HepG2 (cell line): ENCODE measurements around the gene ZNF524. TPM values are rescaled to one million over a fixed set of nuclear protein-coding genes. Genes with fewer than 3 reads are reported as not detected.

Source experiments
- CBX1 ChIP-seq: IDR thresholded peaks from one replicate; pipeline ENCODE4 v1.6.1; 2016; ENCODE audit warnings: antibody characterized with exemption, low read depth
- HCFC1 ChIP-seq: fragments of 150-350 bp; IDR thresholded peaks from 2 replicates; pipeline ENCODE4 v1.6.1; 2014; ENCODE audit warnings: low read depth, low read length
- HNF4A ChIP-seq: sonication (generic); formaldehyde crosslinking; IDR thresholded peaks from 2 replicates; pipeline ENCODE4 v1.4.0; 2020; ENCODE audit warnings: missing genetic modification reagents
- HNRNPL ChIP-seq: fragments of 200-400 bp; formaldehyde crosslinking; IDR thresholded peaks from 2 replicates; pipeline ENCODE4 v1.6.1; 2017; ENCODE audit warnings: mild to moderate bottlenecking, low read depth, low read length
- ISL2 ChIP-seq: sonication (generic); formaldehyde crosslinking; IDR thresholded peaks from 2 replicates; pipeline ENCODE4 v1.5.0; 2020; ENCODE audit warnings: missing genetic modification reagents
- NFE2L1 ChIP-seq: sonication (generic); formaldehyde crosslinking; IDR thresholded peaks from 2 replicates; pipeline ENCODE4 v1.4.0; 2020; ENCODE audit warnings: missing genetic modification reagents, mild to moderate bottlenecking, borderline replicate concordance
- NFRKB ChIP-seq: fragments of 450-650 bp; IDR thresholded peaks from 2 replicates; pipeline ENCODE4 v1.6.1; 2017
- SIX4 ChIP-seq: sonication (generic); formaldehyde crosslinking; IDR thresholded peaks from 2 replicates; pipeline ENCODE4 v1.4.0; 2020; ENCODE audit warnings: missing genetic modification reagents
- SPEN ChIP-seq: sonication (generic); formaldehyde crosslinking; IDR thresholded peaks from 2 replicates; pipeline ENCODE4 v1.5.1; 2020; ENCODE audit warnings: low read depth, mild to moderate bottlenecking, missing genetic modification reagents
- ZSCAN22 ChIP-seq: sonication (generic); formaldehyde crosslinking; IDR thresholded peaks from 2 replicates; pipeline ENCODE4 v1.4.0; 2020; ENCODE audit warnings: mild to moderate bottlenecking, missing genetic modification reagents
- polyA plus RNA-seq, 8 experiments: library from polyadenylated mRNA; depleted of rRNA in 3 of 8; stranded (reverse) in 7 of 8; unstranded in 1 of 8; fragments of >200 nt; fragmentation: Illumina TruSeq in 4 of 8; extraction: Trizol in 4 of 8; gene quantifications; 2 replicates each; pipeline versions ENCODE4 v1.2.1 to v1.2.3, GENCODE V29; 2011 to 2016; ENCODE audit warnings: low read depth in 4 of 8, missing spikeins in 1 of 8, mixed read lengths in 1 of 8; ENCODE audit not compliant: insufficient read depth in 1 of 8
- total RNA-seq, 5 experiments: library from RNA; depleted of rRNA; stranded (reverse); fragments of >200 nt; fragmentation: Illumina TruSeq; extraction: Trizol; gene quantifications; 2 replicates each; pipeline ENCODE4 v1.2.3, GENCODE V29; 2016; ENCODE audit warnings: low read depth in 1 of 5
- TF ChIP-seq, protein P1 (sequence below): sonication (generic); formaldehyde crosslinking; IDR thresholded peaks from 2 replicates; pipeline ENCODE4 v1.4.0; 2020; ENCODE audit warnings: missing genetic modification reagents
- TF ChIP-seq, protein P2 (sequence below): sonication (generic); formaldehyde crosslinking; IDR thresholded peaks from 2 replicates; pipeline ENCODE4 v1.5.0; 2020; ENCODE audit warnings: mild to moderate bottlenecking, missing genetic modification reagents
- TF ChIP-seq, protein P3 (sequence below), 2 experiments: sonication (generic) in 1 of 2; formaldehyde crosslinking in 1 of 2; IDR thresholded peaks; 2 replicates each; pipeline versions ENCODE4 v1.5.1 to v1.6.1; 2011 to 2020; ENCODE audit warnings: borderline replicate concordance in 1 of 2, low read depth in 1 of 2, low read length in 1 of 2, mild to moderate bottlenecking in 1 of 2, missing genetic modification reagents in 1 of 2, moderate library complexity in 1 of 2
- TF ChIP-seq, protein P4 (sequence below): sonication (generic); formaldehyde crosslinking; IDR thresholded peaks from 2 replicates; pipeline ENCODE4 v1.4.0; 2020; ENCODE audit warnings: mild to moderate bottlenecking, missing genetic modification reagents
- TF ChIP-seq, protein P5 (sequence below): sonication (generic); formaldehyde crosslinking; IDR thresholded peaks from 2 replicates; pipeline ENCODE4 v1.4.0; 2020; ENCODE audit warnings: missing genetic modification reagents, mild to moderate bottlenecking, borderline replicate concordance
- TF ChIP-seq, protein P6 (sequence below): IDR thresholded peaks from 2 replicates; pipeline ENCODE4 v1.6.1; 2016; ENCODE audit warnings: low read depth

The ZNF524 gene
- total and polyA plus RNA-seq, 2 of the 13 experiments (the other 11 are each of a cell fraction or from before 2014, with no cell fraction given), result 3.2 to 4.6 TPM

DNA sequence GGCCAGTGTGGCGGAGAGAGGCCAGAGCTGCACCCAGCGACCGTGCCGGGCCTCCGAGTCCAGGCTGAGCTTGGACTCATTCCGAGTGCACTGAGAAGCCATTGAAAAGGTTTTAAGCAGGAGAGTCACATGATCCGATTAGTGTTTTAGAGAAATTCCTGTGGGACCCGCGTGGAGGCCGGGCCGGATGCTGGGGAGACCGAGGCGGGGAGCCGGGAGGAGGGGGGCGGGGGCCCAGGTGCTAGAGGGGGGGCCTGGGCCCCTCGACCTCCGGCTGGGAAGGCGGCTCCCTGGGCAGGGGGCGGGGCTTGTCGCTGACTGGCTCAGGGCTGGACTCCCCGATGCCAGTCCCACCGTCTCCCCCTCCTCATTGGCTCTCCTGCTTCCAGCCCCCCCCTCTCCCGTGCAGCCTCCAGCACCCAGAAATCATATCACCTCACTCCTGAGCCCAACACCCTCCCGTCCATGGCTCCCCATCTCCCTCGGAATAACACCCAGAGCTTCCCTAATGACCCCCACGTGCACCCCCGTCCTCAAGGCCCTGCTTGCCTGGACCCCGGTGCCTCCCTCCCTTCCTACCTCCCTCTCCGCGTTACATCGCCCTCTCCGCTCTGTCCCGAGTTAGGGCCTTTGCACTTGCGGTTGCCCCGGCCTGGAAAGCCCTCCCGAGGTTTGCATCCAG is 14.3 kb upstream of the ZNF524 start (continued):
- TF ChIP-seq, protein P1, sequence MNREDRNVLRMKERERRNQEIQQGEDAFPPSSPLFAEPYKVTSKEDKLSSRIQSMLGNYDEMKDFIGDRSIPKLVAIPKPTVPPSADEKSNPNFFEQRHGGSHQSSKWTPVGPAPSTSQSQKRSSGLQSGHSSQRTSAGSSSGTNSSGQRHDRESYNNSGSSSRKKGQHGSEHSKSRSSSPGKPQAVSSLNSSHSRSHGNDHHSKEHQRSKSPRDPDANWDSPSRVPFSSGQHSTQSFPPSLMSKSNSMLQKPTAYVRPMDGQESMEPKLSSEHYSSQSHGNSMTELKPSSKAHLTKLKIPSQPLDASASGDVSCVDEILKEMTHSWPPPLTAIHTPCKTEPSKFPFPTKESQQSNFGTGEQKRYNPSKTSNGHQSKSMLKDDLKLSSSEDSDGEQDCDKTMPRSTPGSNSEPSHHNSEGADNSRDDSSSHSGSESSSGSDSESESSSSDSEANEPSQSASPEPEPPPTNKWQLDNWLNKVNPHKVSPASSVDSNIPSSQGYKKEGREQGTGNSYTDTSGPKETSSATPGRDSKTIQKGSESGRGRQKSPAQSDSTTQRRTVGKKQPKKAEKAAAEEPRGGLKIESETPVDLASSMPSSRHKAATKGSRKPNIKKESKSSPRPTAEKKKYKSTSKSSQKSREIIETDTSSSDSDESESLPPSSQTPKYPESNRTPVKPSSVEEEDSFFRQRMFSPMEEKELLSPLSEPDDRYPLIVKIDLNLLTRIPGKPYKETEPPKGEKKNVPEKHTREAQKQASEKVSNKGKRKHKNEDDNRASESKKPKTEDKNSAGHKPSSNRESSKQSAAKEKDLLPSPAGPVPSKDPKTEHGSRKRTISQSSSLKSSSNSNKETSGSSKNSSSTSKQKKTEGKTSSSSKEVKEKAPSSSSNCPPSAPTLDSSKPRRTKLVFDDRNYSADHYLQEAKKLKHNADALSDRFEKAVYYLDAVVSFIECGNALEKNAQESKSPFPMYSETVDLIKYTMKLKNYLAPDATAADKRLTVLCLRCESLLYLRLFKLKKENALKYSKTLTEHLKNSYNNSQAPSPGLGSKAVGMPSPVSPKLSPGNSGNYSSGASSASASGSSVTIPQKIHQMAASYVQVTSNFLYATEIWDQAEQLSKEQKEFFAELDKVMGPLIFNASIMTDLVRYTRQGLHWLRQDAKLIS (CRISPR knock-in tag), result no peak
- no peak for TF ChIP-seq ZSCAN22
- peak; percentile 51; the same call in 1 of the 2 replicates for TF ChIP-seq SPEN (CRISPR knock-in tag)
- TF ChIP-seq, protein P2, sequence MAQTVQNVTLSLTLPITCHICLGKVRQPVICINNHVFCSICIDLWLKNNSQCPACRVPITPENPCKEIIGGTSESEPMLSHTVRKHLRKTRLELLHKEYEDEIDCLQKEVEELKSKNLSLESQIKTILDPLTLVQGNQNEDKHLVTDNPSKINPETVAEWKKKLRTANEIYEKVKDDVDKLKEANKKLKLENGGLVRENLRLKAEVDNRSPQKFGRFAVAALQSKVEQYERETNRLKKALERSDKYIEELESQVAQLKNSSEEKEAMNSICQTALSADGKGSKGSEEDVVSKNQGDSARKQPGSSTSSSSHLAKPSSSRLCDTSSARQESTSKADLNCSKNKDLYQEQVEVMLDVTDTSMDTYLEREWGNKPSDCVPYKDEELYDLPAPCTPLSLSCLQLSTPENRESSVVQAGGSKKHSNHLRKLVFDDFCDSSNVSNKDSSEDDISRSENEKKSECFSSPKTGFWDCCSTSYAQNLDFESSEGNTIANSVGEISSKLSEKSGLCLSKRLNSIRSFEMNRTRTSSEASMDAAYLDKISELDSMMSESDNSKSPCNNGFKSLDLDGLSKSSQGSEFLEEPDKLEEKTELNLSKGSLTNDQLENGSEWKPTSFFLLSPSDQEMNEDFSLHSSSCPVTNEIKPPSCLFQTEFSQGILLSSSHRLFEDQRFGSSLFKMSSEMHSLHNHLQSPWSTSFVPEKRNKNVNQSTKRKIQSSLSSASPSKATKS, result no peak
- TF ChIP-seq HNF4A (CRISPR knock-in tag), result no peak
- TF ChIP-seq, protein P3, sequence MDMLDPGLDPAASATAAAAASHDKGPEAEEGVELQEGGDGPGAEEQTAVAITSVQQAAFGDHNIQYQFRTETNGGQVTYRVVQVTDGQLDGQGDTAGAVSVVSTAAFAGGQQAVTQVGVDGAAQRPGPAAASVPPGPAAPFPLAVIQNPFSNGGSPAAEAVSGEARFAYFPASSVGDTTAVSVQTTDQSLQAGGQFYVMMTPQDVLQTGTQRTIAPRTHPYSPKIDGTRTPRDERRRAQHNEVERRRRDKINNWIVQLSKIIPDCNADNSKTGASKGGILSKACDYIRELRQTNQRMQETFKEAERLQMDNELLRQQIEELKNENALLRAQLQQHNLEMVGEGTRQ (IDR thresholded peaks at IDR 0.05; ENCODE audit: low read depth, low read length), result 0 out of 2 replicates have a peak, but pooled peaks have one; percentile 4
- TF ChIP-seq, protein P3 (CRISPR knock-in tag; IDR thresholded peaks at IDR 0.05; ENCODE audit: borderline replicate concordance), result no peak; the same call in 1 of the 2 replicates
- TF ChIP-seq HCFC1, result no peak
- TF ChIP-seq NFRKB, result no peak
- TF ChIP-seq, protein P4, sequence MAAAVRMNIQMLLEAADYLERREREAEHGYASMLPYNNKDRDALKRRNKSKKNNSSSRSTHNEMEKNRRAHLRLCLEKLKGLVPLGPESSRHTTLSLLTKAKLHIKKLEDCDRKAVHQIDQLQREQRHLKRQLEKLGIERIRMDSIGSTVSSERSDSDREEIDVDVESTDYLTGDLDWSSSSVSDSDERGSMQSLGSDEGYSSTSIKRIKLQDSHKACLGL (CRISPR knock-in tag), result no peak
- TF ChIP-seq CBX1, result no peak
- no peak for TF ChIP-seq SIX4 (CRISPR knock-in tag)
- TF ChIP-seq HNRNPL, result no peak
- no peak for TF ChIP-seq ISL2
- no peak for TF ChIP-seq NFE2L1 (CRISPR knock-in tag)
- TF ChIP-seq, protein P5, sequence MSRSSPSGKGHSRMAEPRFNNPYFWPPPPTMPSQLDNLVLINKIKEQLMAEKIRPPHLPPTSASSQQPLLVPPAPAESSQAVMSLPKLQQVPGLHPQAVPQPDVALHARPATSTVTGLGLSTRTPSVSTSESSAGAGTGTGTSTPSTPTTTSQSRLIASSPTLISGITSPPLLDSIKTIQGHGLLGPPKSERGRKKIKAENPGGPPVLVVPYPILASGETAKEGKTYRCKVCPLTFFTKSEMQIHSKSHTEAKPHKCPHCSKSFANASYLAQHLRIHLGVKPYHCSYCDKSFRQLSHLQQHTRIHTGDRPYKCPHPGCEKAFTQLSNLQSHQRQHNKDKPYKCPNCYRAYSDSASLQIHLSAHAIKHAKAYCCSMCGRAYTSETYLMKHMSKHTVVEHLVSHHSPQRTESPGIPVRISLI (CRISPR knock-in tag), result no peak
- TF ChIP-seq, protein P6, sequence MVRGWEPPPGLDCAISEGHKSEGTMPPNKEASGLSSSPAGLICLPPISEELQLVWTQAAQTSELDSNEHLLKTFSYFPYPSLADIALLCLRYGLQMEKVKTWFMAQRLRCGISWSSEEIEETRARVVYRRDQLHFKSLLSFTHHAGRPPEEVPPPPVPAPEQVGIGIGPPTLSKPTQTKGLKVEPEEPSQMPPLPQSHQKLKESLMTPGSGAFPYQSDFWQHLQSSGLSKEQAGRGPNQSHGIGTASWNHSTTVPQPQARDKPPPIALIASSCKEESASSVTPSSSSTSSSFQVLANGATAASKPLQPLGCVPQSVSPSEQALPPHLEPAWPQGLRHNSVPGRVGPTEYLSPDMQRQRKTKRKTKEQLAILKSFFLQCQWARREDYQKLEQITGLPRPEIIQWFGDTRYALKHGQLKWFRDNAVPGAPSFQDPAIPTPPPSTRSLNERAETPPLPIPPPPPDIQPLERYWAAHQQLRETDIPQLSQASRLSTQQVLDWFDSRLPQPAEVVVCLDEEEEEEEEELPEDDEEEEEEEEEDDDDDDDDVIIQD (CRISPR knock-in tag), result no peak
